ENCODE data around the gene MET. TPM values are rescaled to one million over a fixed set of nuclear protein-coding genes. Genes with fewer than 3 reads are reported as not detected.

Gene MET
- total and polyA plus RNA-seq, 2 of the 13 experiments (the other 11 are each of a cell fraction or from before 2014, with no cell fraction given): 21.8 to 31.5 TPM

DNA sequence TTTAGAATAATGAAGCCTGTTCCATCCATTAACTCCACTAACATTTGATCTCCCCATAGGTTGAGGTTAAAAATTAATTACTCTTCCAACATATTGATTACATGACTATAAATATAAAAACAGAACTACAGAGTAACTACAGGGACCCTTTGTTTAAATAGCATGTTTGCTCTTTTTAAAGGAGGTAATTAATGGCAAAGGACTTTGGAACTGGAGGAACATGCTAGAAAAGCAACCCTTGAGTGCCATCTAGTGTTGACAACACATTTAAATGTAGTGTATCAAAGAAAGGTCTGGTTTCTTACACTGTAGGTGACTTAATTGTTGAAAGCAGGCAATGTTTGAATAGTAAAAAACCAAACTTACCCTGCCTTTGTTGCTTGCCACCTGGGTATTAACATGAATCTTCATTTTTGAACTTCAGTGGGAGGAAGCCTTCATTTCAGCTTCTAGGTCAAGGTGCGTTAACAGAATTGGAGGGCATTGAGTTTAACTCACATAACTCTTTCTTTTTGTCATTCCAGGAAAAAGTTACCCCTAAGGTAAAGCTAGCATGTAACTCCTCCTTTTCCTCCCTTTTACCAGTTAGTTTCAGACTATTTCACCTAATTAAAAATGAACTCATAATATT lies 137.8 kb downstream of the MET start (continued):
- TF ChIP-seq RFXAP (CRISPR knock-in tag; IDR thresholded peaks at IDR 0.05; ENCODE audit: borderline replicate concordance) (no peak), KDM5A (IDR thresholded peaks at IDR 0.05; ENCODE audit: borderline replicate concordance, low read length) (peak; percentile 77), HOXA5 (CRISPR knock-in tag; IDR thresholded peaks at IDR 0.05) (0 out of 2 replicates have a peak, but pooled peaks have one; percentile 66), KDM4B (CRISPR knock-in tag; IDR thresholded peaks at IDR 0.05) (no peak; the same call in 1 of the 2 replicates), CREM (IDR thresholded peaks at IDR 0.05) (peak; percentile 82), CREM (CRISPR knock-in tag; IDR thresholded peaks at IDR 0.05) (no peak), ZNF720 (CRISPR knock-in tag; IDR thresholded peaks at IDR 0.05) (no peak), IRF2 (CRISPR knock-in tag; IDR thresholded peaks at IDR 0.05) (peak; percentile 39; the same call in 1 of the 2 replicates), KLF16 (CRISPR knock-in tag; IDR thresholded peaks at IDR 0.05) (peak in 1 of 2 experiments; percentile 28; a peak in 1 of 4 replicates)

DNA sequence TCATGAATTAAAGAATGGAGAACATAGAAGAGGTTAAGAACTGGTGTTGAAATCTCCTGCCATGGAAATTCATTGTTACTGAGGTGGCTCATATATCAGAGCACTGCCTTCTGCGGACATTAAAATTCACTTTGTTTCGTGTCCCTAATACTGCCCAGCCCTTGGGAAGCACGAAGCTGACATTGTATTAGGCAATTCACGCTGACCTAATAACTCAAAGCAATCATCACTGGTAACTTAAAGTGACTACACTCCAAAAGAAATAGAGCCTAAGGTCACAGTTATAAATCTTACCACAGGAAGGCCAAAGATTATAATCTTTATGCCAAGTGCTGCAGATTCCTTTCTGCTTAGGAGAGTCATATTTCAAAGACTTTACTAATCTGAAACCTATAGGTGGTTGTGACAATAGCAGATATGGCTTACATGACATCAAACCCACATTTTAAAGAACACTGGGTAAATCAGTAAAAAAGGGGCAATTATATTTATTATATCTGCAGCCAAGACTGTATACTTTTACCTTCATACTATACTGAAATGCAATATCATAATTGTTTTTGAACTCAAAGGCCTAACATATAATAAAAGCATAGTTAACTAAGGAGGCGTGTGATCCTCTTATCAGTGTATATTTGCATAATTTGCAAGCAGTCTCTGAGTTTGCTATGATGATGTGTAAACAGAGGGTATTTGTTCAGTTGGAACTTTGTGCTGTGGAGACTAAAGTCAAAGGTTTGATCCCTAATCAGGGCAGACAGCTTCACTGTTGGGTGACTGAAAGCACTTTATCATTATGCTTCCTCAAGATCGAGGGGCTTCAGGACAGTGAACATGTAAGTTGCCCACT lies 138.5 kb downstream of the MET start:
- Histone ChIP-seq H3K9ac (ENCODE audit: insufficient read depth, low read depth, low read length) (peak overlapping the region; percentile 71), H3K4me2 (ENCODE audit: low read depth, low read length) (peak overlapping the region; percentile 81), H3K4me1 (ENCODE audit: insufficient read depth, low read length) (peaks cover 80% of the 10 kb centered on the region), H3K27me3 (ENCODE audit: control insufficient read depth in 1 of 2, insufficient read depth in 2 of 2, low read length in 2 of 2) (no peaks in the 10 kb centered on the region), H2AFZ (ENCODE audit: low read length) (no peak overlapping the region), H3K9me3 (ENCODE audit: low read length) (no peaks in the 10 kb centered on the region), H3K27ac (ENCODE audit: extremely low read length, insufficient read depth, low read length) (peak overlapping the region; percentile 96), H4K20me1 (ENCODE audit: insufficient read depth, low read length) (no peaks in the 10 kb centered on the region), H3K4me3 (replicated peaks in 1 of 3; ENCODE audit: insufficient read depth in 1 of 3, low read depth in 2 of 3, low read length in 3 of 3) (peak overlapping the region; percentile 56 to 64 (median 62); a peak in 5 of 6 replicates), H3K36me3 (replicated peaks in 1 of 2; ENCODE audit: control insufficient read depth in 1 of 2, insufficient read depth in 2 of 2, low read length in 2 of 2) (no peaks in the 10 kb centered on the region), H3K79me2 (ENCODE audit: insufficient read depth, low read length) (peaks cover 17% of the 10 kb centered on the region)
- ChIA-PET CTCF (ENCODE audit: low intra/inter-chr PET ratio, low total read pairs) (interaction anchor here (1.9 to 2.8 kb wide), 3 partner anchors 139 to 219 kb away, joined by 9 to 25 read pairs (median 15); partner anchors contain the start of gene MET), POLR2A (interaction anchor here (0.8 to 1.5 kb wide), 11 partner anchors 9 to 314 kb away, joined by 3 to 8 read pairs (median 4); partner anchors contain the start of genes MET and ST7)
- 3% methylated on average over 6 of the region's 6 CpGs for WGBS (ENCODE audit: low lambda C conversion rate)
- DNase-seq (ENCODE audit: low spot score): peak; percentile 95
- in situ Hi-C loops (cut with HindIII; ENCODE audit: extremely low pct_ligation_motif_present, low pct_unique_long_range_greater_than_20kb): loop anchor here (5.0 to 25.0 kb wide), 2 partner anchors 553 to 648 kb away; no protein-coding TSS in a partner anchor
- peak; percentile 82 for ATAC-seq
- FAIRE-seq: peak; percentile 79
- no TSS peak for BruUV-seq (replicated peaks)
- intact Hi-C loops (cut with micrococcal nuclease; ENCODE audit: unreplicated experiment): loop anchor here (1.0 to 2.0 kb wide), 4 partner anchors 52 to 672 kb away; partner anchors contain the start of gene CAPZA2
- TF ChIP-seq, protein P1, sequence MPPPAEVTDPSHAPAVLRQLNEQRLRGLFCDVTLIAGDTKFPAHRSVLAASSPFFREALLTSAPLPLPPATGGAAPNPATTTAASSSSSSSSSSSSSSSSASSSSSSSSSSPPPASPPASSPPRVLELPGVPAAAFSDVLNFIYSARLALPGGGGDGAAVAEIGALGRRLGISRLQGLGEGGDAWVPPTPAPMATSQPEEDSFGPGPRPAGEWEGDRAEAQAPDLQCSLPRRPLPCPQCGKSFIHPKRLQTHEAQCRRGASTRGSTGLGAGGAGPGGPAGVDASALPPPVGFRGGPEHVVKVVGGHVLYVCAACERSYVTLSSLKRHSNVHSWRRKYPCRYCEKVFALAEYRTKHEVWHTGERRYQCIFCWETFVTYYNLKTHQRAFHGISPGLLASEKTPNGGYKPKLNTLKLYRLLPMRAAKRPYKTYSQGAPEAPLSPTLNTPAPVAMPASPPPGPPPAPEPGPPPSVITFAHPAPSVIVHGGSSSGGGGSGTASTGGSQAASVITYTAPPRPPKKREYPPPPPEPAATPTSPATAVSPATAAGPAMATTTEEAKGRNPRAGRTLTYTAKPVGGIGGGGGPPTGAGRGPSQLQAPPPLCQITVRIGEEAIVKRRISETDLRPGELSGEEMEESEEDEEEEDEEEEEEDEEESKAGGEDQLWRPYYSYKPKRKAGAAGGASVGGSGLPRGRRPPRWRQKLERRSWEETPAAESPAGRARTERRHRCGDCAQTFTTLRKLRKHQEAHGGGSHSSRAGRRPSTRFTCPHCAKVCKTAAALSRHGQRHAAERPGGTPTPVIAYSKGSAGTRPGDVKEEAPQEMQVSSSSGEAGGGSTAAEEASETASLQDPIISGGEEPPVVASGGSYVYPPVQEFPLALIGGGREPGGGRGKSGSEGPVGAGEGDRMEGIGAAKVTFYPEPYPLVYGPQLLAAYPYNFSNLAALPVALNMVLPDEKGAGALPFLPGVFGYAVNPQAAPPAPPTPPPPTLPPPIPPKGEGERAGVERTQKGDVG (CRISPR knock-in tag; IDR thresholded peaks at IDR 0.05; ENCODE audit: borderline replicate concordance): no peak
- TF ChIP-seq ZNF572 (CRISPR knock-in tag; IDR thresholded peaks at IDR 0.05): no peak
- TF ChIP-seq ISX (CRISPR knock-in tag; conservative IDR thresholded peaks at IDR 0.05): no peak
- TF ChIP-seq SRF (IDR thresholded peaks at IDR 0.05; ENCODE audit: low read depth, low read length): no peak
- peak; percentile 62; the same call in 1 of the 2 replicates for TF ChIP-seq ZNF670 (CRISPR knock-in tag; IDR thresholded peaks at IDR 0.05; ENCODE audit: borderline replicate concordance)
- TF ChIP-seq, protein P2, sequence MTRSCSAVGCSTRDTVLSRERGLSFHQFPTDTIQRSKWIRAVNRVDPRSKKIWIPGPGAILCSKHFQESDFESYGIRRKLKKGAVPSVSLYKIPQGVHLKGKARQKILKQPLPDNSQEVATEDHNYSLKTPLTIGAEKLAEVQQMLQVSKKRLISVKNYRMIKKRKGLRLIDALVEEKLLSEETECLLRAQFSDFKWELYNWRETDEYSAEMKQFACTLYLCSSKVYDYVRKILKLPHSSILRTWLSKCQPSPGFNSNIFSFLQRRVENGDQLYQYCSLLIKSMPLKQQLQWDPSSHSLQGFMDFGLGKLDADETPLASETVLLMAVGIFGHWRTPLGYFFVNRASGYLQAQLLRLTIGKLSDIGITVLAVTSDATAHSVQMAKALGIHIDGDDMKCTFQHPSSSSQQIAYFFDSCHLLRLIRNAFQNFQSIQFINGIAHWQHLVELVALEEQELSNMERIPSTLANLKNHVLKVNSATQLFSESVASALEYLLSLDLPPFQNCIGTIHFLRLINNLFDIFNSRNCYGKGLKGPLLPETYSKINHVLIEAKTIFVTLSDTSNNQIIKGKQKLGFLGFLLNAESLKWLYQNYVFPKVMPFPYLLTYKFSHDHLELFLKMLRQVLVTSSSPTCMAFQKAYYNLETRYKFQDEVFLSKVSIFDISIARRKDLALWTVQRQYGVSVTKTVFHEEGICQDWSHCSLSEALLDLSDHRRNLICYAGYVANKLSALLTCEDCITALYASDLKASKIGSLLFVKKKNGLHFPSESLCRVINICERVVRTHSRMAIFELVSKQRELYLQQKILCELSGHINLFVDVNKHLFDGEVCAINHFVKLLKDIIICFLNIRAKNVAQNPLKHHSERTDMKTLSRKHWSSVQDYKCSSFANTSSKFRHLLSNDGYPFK (CRISPR knock-in tag; IDR thresholded peaks at IDR 0.05; ENCODE audit: borderline replicate concordance): no peak

Measured in HepG2 (cell line).